Lung (tissue), 12 donors: ENCODE results near the gene CUL5. TPM values are rescaled to one million over a fixed set of nuclear protein-coding genes. Genes with fewer than 3 reads are reported as not detected.
A peak's percentile ranks its signal among the peaks of the same experiment; 100 is the strongest.
"Not testable (repeated sequence)": the region's sequence is repeated elsewhere in the genome, so short reads cannot be mapped to it uniquely, and the experiment has no call there.

Source experiments
- ATAC-seq: fragments of 200-7000 bp; cut with Tn5 transposase; one replicate; pipeline ENCODE4 v1.9.1; 2020; ENCODE audit warnings: moderate number of reproducible peaks; ENCODE audit not compliant: insufficient read depth, low FRiP score
- DNase-seq, 3 donors: peaks; one replicate each; pipeline ENCODE4 v3.0.0-alpha.2; 2013 to 2017
- H3K27ac ChIP-seq, 2 donors: one replicate each; pipeline ENCODE4 v1.5.1; 2013; ENCODE audit warnings: mild to moderate bottlenecking in 2 of 2, moderate library complexity in 2 of 2, control low read depth in 1 of 2, inconsistent platforms in 1 of 2, low read depth in 1 of 2, low read length in 1 of 2
- H3K27me3 ChIP-seq, 3 donors: one replicate each; pipeline ENCODE4 v1.5.1; 2013; ENCODE audit warnings: low read length in 2 of 3; ENCODE audit not compliant: control insufficient read depth in 3 of 3, insufficient read depth in 3 of 3
- H3K36me3 ChIP-seq, 4 donors: one replicate each; pipeline ENCODE4 v1.5.1; 2013; ENCODE audit warnings: low read length in 4 of 4, mild to moderate bottlenecking in 1 of 4, moderate library complexity in 1 of 4; ENCODE audit not compliant: control insufficient read depth in 4 of 4, insufficient read depth in 4 of 4
- H3K4me1 ChIP-seq, 5 donors: one replicate each; pipeline ENCODE4 v1.5.1; 2013; ENCODE audit warnings: low read length in 5 of 5, mild to moderate bottlenecking in 2 of 5, moderate library complexity in 1 of 5; ENCODE audit not compliant: control insufficient read depth in 5 of 5, insufficient read depth in 5 of 5
- H3K4me3 ChIP-seq: one replicate; pipeline ENCODE4 v1.5.1; 2013; ENCODE audit warnings: mild to moderate bottlenecking, control low read depth, moderate library complexity
- H3K9ac ChIP-seq, 2 donors: one replicate each; pipeline ENCODE4 v1.5.1; 2013; ENCODE audit warnings: low read length in 2 of 2, control low read depth in 1 of 2; ENCODE audit not compliant: insufficient read depth in 1 of 2
- H3K9me3 ChIP-seq, 4 donors: one replicate each; pipeline ENCODE4 v1.5.1; 2013; ENCODE audit warnings: low read length in 3 of 4, mild to moderate bottlenecking in 1 of 4, moderate library complexity in 1 of 4; ENCODE audit not compliant: control insufficient read depth in 4 of 4, insufficient read depth in 3 of 4
- CTCF ChIP-seq: IDR thresholded peaks from 2 replicates; pipeline ENCODE4 v1.5.1; 2012; ENCODE audit warnings: mild to moderate bottlenecking; ENCODE audit errors: control extremely low read depth, extremely low read depth
- WGBS, 2 donors: extraction: QIAGEN DNeasy Blood & Tissue Kit; methylation state at CpG; one replicate each; pipeline ENCODE4 v1.1.7; 2013; 5-methylcytosine and 5-hydroxymethylcytosine counted together
- polyA plus RNA-seq, 2 donors: library from polyadenylated mRNA; stranded (reverse); fragments of 200-250 nt; gene quantifications; one replicate each; pipeline ENCODE4 v1.2.1, GENCODE V29; 2013
- total RNA-seq, 2 donors: library from RNA; depleted of rRNA in 1 of 2; stranded (reverse); fragments of >200 nt in 1 of 2; gene quantifications; one replicate each; pipeline ENCODE4 v1.2.1, GENCODE V29; 2014 to 2021
- donor health status: control.
- donor health status: control.
- donor health status: Bipolar disorder and iron deficiency.
- donor health status: healthy.
- donor health status: DM: yes; HTN: yes; CAD: no.

CUL5 gene
- total and polyA plus RNA-seq, 4 donors = 5.4 to 53.6 (median 22.2) TPM

GRCh38 chr11:108122166-108122628, 113.5 kb downstream of the CUL5 start:
- no peaks in the 10 kb centered on the region for H3K9me3 ChIP-seq
- H3K9ac ChIP-seq = peak overlapping the region; percentile 66
- H3K36me3 ChIP-seq = no peaks in the 10 kb centered on the region
- peak overlapping the region; percentile 76 for H3K4me3 ChIP-seq
- peaks cover 6 to 26% (median 8%) of the 10 kb centered on the region in 5 donors for H3K4me1 ChIP-seq
- no peak for TF ChIP-seq CTCF
- WGBS, 2 donors = 34 to 39% methylated on average over 9 of the region's 9 CpGs
- no peak for ATAC-seq
- no peaks in the 10 kb centered on the region for H3K27me3 ChIP-seq
- peak overlapping the region; percentile 21 to 99 for H3K27ac ChIP-seq
- DNase-seq = peak in 1 of 3 donors; percentile 31

- ATAC-seq = no peak
- Histone ChIP-seq H3K4me3 (no peak overlapping the region), H3K9ac (no peak overlapping the region), H3K27me3 (no peaks in the 10 kb centered on the region), H3K36me3 (peaks cover 0 to 3% (median 1%) of the 10 kb centered on the region in 4 donors), H3K4me1 (peaks cover 6 to 28% (median 8%) of the 10 kb centered on the region in 5 donors), H3K9me3 (no peaks in the 10 kb centered on the region), H3K27ac (no peak overlapping the region)
- WGBS, 2 donors = 91 to 94% methylated on average over 5 of the region's 5 CpGs
- no peak for DNase-seq
- TF ChIP-seq CTCF = no peak
These were observed 116.4 kb downstream of the CUL5 start for GRCh38 chr11:108125096-108125495.

- Histone ChIP-seq H3K9ac (no peak overlapping the region), H3K4me1 (peaks cover 0 to 23% (median 0%) of the 10 kb centered on the region in 5 donors), H3K27me3 (no peaks in the 10 kb centered on the region), H3K36me3 (peaks cover 0 to 9% (median 3%) of the 10 kb centered on the region in 4 donors), H3K27ac (no peak overlapping the region), H3K9me3 (no peaks in the 10 kb centered on the region), H3K4me3 (no peak overlapping the region)
- no peak for TF ChIP-seq CTCF
- ATAC-seq (no peak), DNase-seq (no peak)
- WGBS, 2 donors = 95 to 100% methylated on average over 2 of the region's 2 CpGs
These were observed 120.1 kb downstream of the CUL5 start for GRCh38 chr11:108128772-108129171.

GRCh38 chr11:108131993-108132392, 123.3 kb downstream of the CUL5 start:
- Histone ChIP-seq H3K4me3 (no peak overlapping the region), H3K27me3 (no peaks in the 10 kb centered on the region), H3K9me3 (no peaks in the 10 kb centered on the region), H3K36me3 (peaks cover 0 to 10% (median 7%) of the 10 kb centered on the region in 4 donors), H3K27ac (no peak overlapping the region), H3K9ac (no peak overlapping the region), H3K4me1 (peaks cover 0 to 8% (median 0%) of the 10 kb centered on the region in 5 donors)
- ATAC-seq (no peak), DNase-seq (no peak)
- TF ChIP-seq CTCF = no peak
- 89 to 96% methylated on average over 1 of the region's 1 CpG for WGBS, 2 donors

GRCh38 chr11:108132993-108133538, 124.4 kb downstream of the CUL5 start:
- not testable (repeated sequence) for H3K9me3 ChIP-seq, H3K9ac ChIP-seq, H3K4me1 ChIP-seq, H3K4me3 ChIP-seq, ATAC-seq, DNase-seq, H3K27ac ChIP-seq, H3K27me3 ChIP-seq
- 88 to 97% methylated on average over 2 of the region's 2 CpGs for whole genome bisulfite sequencing, 2 donors
- H3K36me3 ChIP-seq = peaks cover 4 to 10% (median 6%) of the 10 kb centered on the region in 4 donors
